C4-2B (cell line): ENCODE measurements around the gene WNT2.

Experiments used
- CTCF ChIP-seq: fragments of 450-650 bp; conservative IDR thresholded peaks from 2 replicates; pipeline ENCODE4 v1.5.1; 2017; ENCODE audit warnings: mild to moderate bottlenecking
- ZFX ChIP-seq: fragments of 450-650 bp; IDR thresholded peaks from 2 replicates; pipeline ENCODE4 v1.6.1; 2017

- no peak for TF ChIP-seq CTCF
- TF ChIP-seq ZFX, result no peak
These were observed 97.3 kb downstream of the WNT2 start for GRCh38 chr7:117225536-117225935.
